Measurements from ENCODE around the gene TTC7B.
A peak's percentile ranks its signal among the peaks of the same experiment; 100 is the strongest.

- no peak for TF ChIP-seq CTCF (IDR thresholded peaks at IDR 0.05)
- peak in 1 of 3 donors; percentile 9 for TF ChIP-seq POLR2AphosphoS5 (IDR thresholded peaks at IDR 0.05)
Observed at GRCh38 chr14:90545966-90546751, 270.1 kb downstream of the TTC7B start.
